Measurements from ENCODE around the gene CCDC141.

CCDC141 gene

DNA sequence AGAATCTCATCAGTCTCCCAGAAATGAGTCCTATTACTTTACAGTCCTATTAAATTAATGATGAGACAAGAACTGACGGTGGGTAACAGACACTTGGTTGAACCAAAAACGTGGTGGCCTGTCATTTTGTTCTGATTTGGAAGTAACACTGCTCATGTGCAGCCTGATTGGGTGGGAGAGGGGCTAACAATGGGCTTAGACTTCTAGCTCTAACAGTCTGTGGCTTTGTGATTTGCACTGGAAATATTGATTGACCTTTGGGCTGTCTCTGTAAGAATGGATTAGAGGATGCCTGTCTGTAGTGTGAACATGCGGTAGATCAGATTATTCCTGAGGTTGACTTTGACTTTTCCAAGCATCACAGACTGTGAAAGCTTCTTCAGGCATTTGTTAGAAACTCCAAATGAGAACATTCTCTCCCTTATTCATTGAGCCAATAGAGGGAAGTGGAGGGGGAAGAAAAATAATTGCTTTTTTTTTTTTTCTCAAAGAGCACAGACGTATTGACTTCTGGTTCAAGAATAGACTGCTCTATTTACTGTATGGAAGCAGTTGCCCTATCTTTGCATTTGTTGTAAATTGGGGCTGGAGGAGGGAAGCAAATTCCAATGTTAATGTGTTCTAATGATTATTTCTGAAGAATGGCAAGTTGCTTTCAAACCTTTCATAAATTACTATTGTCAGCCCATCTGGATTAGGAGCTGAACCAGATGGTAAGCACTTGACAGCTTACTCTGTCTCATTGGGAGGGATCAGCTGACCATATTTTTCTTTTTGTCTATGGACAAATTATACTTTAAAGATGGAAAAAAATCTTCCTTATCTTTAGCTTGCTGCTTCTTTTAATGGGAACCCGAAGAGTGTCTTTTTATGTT is 156.9 kb downstream of the CCDC141 start:
- TF ChIP-seq SIN3A (IDR thresholded peaks at IDR 0.05; ENCODE audit: borderline replicate concordance, insufficient read depth, low read length) (no peak), FOXP2 (optimal IDR thresholded peaks at IDR 0.05; ENCODE audit: borderline replicate concordance, extremely low read depth, extremely low read length, insufficient read depth) (no peak), TAF1 (IDR thresholded peaks at IDR 0.05; ENCODE audit: borderline replicate concordance, insufficient read depth, low read length) (no peak), POLR2AphosphoS5 (IDR thresholded peaks at IDR 0.05; ENCODE audit: low read depth, low read length) (no peak)
- TF ChIP-seq, protein P1, sequence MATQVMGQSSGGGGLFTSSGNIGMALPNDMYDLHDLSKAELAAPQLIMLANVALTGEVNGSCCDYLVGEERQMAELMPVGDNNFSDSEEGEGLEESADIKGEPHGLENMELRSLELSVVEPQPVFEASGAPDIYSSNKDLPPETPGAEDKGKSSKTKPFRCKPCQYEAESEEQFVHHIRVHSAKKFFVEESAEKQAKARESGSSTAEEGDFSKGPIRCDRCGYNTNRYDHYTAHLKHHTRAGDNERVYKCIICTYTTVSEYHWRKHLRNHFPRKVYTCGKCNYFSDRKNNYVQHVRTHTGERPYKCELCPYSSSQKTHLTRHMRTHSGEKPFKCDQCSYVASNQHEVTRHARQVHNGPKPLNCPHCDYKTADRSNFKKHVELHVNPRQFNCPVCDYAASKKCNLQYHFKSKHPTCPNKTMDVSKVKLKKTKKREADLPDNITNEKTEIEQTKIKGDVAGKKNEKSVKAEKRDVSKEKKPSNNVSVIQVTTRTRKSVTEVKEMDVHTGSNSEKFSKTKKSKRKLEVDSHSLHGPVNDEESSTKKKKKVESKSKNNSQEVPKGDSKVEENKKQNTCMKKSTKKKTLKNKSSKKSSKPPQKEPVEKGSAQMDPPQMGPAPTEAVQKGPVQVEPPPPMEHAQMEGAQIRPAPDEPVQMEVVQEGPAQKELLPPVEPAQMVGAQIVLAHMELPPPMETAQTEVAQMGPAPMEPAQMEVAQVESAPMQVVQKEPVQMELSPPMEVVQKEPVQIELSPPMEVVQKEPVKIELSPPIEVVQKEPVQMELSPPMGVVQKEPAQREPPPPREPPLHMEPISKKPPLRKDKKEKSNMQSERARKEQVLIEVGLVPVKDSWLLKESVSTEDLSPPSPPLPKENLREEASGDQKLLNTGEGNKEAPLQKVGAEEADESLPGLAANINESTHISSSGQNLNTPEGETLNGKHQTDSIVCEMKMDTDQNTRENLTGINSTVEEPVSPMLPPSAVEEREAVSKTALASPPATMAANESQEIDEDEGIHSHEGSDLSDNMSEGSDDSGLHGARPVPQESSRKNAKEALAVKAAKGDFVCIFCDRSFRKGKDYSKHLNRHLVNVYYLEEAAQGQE (IDR thresholded peaks at IDR 0.05; ENCODE audit: insufficient read depth in 1 of 2, low read depth in 2 of 2, low read length in 2 of 2), result no peak

DNA sequence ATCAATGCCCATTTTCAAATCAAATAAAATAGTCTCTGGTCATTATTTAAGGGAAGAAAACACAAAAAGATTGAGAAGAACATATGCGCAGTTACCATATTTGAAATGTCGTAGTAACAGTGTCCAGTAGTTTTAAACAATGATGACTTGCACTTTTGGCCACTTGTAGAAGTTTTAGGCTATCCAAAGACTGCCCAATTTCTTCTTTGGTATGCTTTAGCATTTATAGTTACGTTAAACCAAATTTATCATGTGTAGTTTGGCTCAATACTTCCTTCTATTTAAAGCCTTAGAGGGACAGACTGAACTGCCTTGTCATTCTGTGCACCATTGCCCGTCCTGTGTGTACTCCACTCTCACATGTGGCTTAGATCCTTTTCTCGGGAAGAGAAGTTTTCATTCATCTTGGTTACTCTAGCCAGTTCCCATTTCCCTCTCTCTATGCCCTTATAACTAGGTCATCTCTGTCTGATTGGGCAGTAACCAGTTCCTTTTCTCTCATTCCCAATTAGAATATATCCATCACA is 157.9 kb downstream of the CCDC141 start:
- TF ChIP-seq TAF1 (IDR thresholded peaks at IDR 0.05; ENCODE audit: borderline replicate concordance, insufficient read depth, low read length), result no peak
- TF ChIP-seq, protein P1 (IDR thresholded peaks at IDR 0.05; ENCODE audit: insufficient read depth in 1 of 2, low read depth in 2 of 2, low read length in 2 of 2), result no peak
- TF ChIP-seq FOXP2 (optimal IDR thresholded peaks at IDR 0.05; ENCODE audit: borderline replicate concordance, extremely low read depth, extremely low read length, insufficient read depth), result no peak
- TF ChIP-seq SIN3A (IDR thresholded peaks at IDR 0.05; ENCODE audit: borderline replicate concordance, insufficient read depth, low read length), result no peak
- no peak for TF ChIP-seq POLR2AphosphoS5 (IDR thresholded peaks at IDR 0.05; ENCODE audit: low read depth, low read length)

DNA sequence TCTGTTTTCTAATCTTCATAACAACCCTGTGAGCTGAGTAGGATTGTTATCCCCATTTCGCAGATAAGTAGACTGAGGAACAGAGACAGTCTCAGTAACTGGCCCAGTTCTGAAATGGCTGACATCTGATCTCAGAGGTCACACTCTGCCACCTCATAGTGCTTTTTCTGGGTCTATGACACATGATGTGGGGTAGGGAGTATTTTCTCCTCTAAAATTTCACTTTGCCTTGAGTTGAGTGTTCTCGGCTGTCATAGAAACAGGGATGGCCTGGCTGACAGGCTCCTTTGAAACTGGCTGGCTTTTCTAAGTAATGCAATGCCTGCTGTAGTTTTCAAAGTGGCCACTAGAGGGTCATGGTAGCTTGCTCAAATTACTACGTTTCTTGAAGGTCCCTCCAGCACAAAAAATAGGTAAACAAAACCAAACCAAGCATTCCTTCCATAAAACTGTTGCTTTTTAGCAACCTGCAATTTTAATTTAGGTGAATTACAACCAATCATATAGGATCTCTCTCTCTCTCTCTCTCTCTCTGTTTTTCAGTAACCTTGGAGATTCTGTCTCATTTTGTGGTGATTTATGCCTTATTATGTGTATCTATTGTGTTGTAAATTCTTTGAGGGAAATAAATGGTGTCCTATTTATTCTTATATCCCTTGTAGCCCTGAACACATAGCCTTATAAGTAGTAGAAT is 158.5 kb downstream of the CCDC141 start:
- TF ChIP-seq, protein P1 (IDR thresholded peaks at IDR 0.05; ENCODE audit: insufficient read depth in 1 of 2, low read depth in 2 of 2, low read length in 2 of 2), result no peak
- TF ChIP-seq SIN3A (IDR thresholded peaks at IDR 0.05; ENCODE audit: borderline replicate concordance, insufficient read depth, low read length), result no peak
- TF ChIP-seq POLR2AphosphoS5 (IDR thresholded peaks at IDR 0.05; ENCODE audit: low read depth, low read length), result no peak
- TF ChIP-seq FOXP2 (optimal IDR thresholded peaks at IDR 0.05; ENCODE audit: borderline replicate concordance, extremely low read depth, extremely low read length, insufficient read depth), result no peak
- no peak for TF ChIP-seq TAF1 (IDR thresholded peaks at IDR 0.05; ENCODE audit: borderline replicate concordance, insufficient read depth, low read length)

DNA sequence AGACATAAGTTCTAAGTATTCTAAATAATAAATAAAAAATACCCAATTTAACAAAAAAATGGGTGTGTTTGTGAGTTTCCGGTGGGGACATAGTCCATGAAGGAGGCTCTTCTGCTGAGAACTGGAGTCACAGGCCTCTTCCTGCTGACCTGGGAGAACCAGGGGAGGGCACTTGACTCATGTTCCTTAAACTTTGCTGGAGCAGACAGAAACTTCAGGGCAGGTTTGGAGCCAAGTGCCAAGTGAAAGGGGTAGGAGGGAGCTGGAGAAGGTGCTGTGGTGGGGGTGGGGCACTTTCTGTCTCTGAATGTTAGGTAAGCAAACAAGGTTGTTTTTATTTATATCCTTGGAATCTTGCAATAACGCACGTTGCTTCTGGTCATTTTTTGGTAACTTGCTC is 163.9 kb downstream of the CCDC141 start:
- TF ChIP-seq, protein P1 (IDR thresholded peaks at IDR 0.05; ENCODE audit: insufficient read depth in 1 of 2, low read depth in 2 of 2, low read length in 2 of 2), result no peak
- TF ChIP-seq SIN3A (IDR thresholded peaks at IDR 0.05; ENCODE audit: borderline replicate concordance, insufficient read depth, low read length), result no peak
- TF ChIP-seq POLR2AphosphoS5 (IDR thresholded peaks at IDR 0.05; ENCODE audit: low read depth, low read length), result no peak
- TF ChIP-seq FOXP2 (optimal IDR thresholded peaks at IDR 0.05; ENCODE audit: borderline replicate concordance, extremely low read depth, extremely low read length, insufficient read depth), result no peak
- TF ChIP-seq TAF1 (IDR thresholded peaks at IDR 0.05; ENCODE audit: borderline replicate concordance, insufficient read depth, low read length), result no peak
